HCT116 (cell line): ENCODE measurements around the gene ALG2.

Source experiments
- CTCF ChIP-seq, 3 experiments: fragments of 200-600 bp in 1 of 3; sonication (generic) in 1 of 3; IDR thresholded peaks in 2 of 3; conservative IDR thresholded peaks in 1 of 3; 2 replicates each; pipeline ENCODE4 v1.5.1; 2012 to 2017; ENCODE audit warnings: low read depth in 2 of 3, low read length in 2 of 3, antibody characterized with exemption in 1 of 3, borderline replicate concordance in 1 of 3, control low read depth in 1 of 3, mild to moderate bottlenecking in 1 of 3, mixed read lengths in 1 of 3, mixed run types in 1 of 3, moderate library complexity in 1 of 3; ENCODE audit not compliant: insufficient read depth in 1 of 3
- EGR1 ChIP-seq: IDR thresholded peaks from 2 replicates; pipeline ENCODE4 v1.6.1; 2012; ENCODE audit warnings: low read depth
- EZH2 ChIP-seq: fragments of 200-600 bp; sonication (generic); IDR thresholded peaks from 2 replicates; pipeline ENCODE4 v1.6.1; 2017; ENCODE audit warnings: antibody characterized with exemption, mixed run types
- FOSL1 ChIP-seq: IDR thresholded peaks from 2 replicates; pipeline ENCODE4 v1.6.1; 2012; ENCODE audit warnings: low read depth
- MAX ChIP-seq: IDR thresholded peaks from 2 replicates; pipeline ENCODE4 v1.6.1; 2012
- POLR2A ChIP-seq: IDR thresholded peaks from 2 replicates; pipeline ENCODE4 v1.7.0; 2011; ENCODE audit warnings: borderline replicate concordance; ENCODE audit not compliant: insufficient read depth, insufficient read length; ENCODE audit errors: extremely low read depth
- POLR2AphosphoS5 ChIP-seq: IDR thresholded peaks from 2 replicates; pipeline ENCODE4 v1.6.1; 2011; ENCODE audit warnings: mild to moderate bottlenecking, low read depth, low read length, moderate library complexity
- REST ChIP-seq: IDR thresholded peaks from 2 replicates; pipeline ENCODE4 v1.6.1; 2012; ENCODE audit warnings: low read depth
- SP1 ChIP-seq: IDR thresholded peaks from 2 replicates; pipeline ENCODE4 v1.6.1; 2012; ENCODE audit warnings: low read depth
- TCF7L2 ChIP-seq: IDR thresholded peaks from 2 replicates; pipeline ENCODE4 v1.7.0; 2011; ENCODE audit warnings: borderline replicate concordance, inconsistent platforms; ENCODE audit not compliant: insufficient read depth, insufficient read length; ENCODE audit errors: extremely low read depth
- ZNF274 ChIP-seq: fragments of 200-500 bp; sonication (Bioruptor generic); IDR thresholded peaks from 2 replicates; pipeline ENCODE4 v1.6.1; 2014; ENCODE audit warnings: mild to moderate bottlenecking, low read depth, low read length, inconsistent platforms
- TF ChIP-seq, protein P1 (sequence below): IDR thresholded peaks from 2 replicates; pipeline ENCODE4 v1.6.1; 2012

DNA sequence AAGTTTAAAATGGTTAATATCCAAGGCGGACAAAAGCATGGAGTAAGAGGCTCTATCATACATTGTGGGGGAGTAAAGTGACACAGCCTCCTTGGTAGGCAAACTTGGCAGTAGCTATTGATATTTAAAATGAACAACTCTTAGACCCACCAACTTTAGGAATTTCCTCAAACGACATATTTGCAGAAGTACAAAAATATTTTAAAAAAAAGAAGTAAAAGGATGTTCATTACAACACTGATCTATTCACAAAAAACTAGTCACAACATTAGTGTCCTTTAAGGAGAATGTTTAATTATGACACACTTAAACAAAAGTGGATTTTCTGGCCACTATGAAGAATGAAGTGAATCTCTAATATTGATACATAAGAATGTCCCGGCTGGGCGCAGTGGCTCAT is 1.7 kb downstream of the ALG2 start:
- TF ChIP-seq REST, result no peak
- TF ChIP-seq CTCF (IDR thresholded peaks at IDR 0.05 in 2 of 3, conservative IDR thresholded peaks at IDR 0.05 in 1 of 3; ENCODE audit: borderline replicate concordance in 1 of 3, insufficient read depth in 1 of 3, low read depth in 2 of 3, low read length in 2 of 3), result no peak
- TF ChIP-seq, protein P1, sequence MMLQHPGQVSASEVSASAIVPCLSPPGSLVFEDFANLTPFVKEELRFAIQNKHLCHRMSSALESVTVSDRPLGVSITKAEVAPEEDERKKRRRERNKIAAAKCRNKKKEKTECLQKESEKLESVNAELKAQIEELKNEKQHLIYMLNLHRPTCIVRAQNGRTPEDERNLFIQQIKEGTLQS, result no peak
- TF ChIP-seq SP1, result no peak
- no peak for TF ChIP-seq FOSL1
- TF ChIP-seq POLR2A, result no peak
- TF ChIP-seq ZNF274, result no peak
- TF ChIP-seq TCF7L2, result no peak
- no peak for TF ChIP-seq MAX
- no peak for TF ChIP-seq POLR2AphosphoS5
- no peak for TF ChIP-seq EZH2
- TF ChIP-seq EGR1, result no peak
